HepG2 (cell line): ENCODE results near the gene PCSK2. TPM values are rescaled to one million over a fixed set of nuclear protein-coding genes. Genes with fewer than 3 reads are reported as not detected.

Experiments
- HDAC6 ChIP-seq: fragments of 200-600 bp; sonication (generic); IDR thresholded peaks from 2 replicates; pipeline ENCODE4 v1.7.0; 2017; ENCODE audit warnings: mild to moderate bottlenecking, antibody characterized with exemption, low read length, low read depth
- HINFP ChIP-seq: sonication (generic); formaldehyde crosslinking; IDR thresholded peaks from 2 replicates; pipeline ENCODE4 v1.4.0; 2020; ENCODE audit warnings: low read depth, mild to moderate bottlenecking, missing genetic modification reagents
- KLF11 ChIP-seq: IDR thresholded peaks from 2 replicates; pipeline ENCODE4 v1.6.1; 2016; ENCODE audit warnings: missing compliant biosample characterization
- MYNN ChIP-seq: sonication (generic); formaldehyde crosslinking; IDR thresholded peaks from 2 replicates; pipeline ENCODE4 v1.4.0; 2020; ENCODE audit warnings: mild to moderate bottlenecking, low read depth, missing genetic modification reagents
- NFIB ChIP-seq: sonication (generic); formaldehyde crosslinking; IDR thresholded peaks from 2 replicates; pipeline ENCODE4 v1.9.0; 2021; ENCODE audit warnings: missing genetic modification reagents, mild to moderate bottlenecking, borderline replicate concordance
- PCBP2 ChIP-seq: fragments of 200-400 bp; formaldehyde crosslinking; optimal IDR thresholded peaks from 2 replicates; pipeline ENCODE3; 2018; ENCODE audit warnings: low read length, low read depth; ENCODE audit not compliant: poor library complexity, severe bottlenecking
- PHF5A ChIP-seq: IDR thresholded peaks from one replicate; pipeline ENCODE4 v1.6.1; 2018; ENCODE audit warnings: low read depth, missing genetic modification reagents; ENCODE audit not compliant: unreplicated experiment
- PHF8 ChIP-seq: sonication (generic); formaldehyde crosslinking; IDR thresholded peaks from 2 replicates; pipeline ENCODE4 v1.5.0; 2020; ENCODE audit warnings: missing genetic modification reagents
- YEATS4 ChIP-seq: sonication (generic); formaldehyde crosslinking; IDR thresholded peaks from 2 replicates; pipeline ENCODE4 v1.4.0; 2020; ENCODE audit warnings: missing genetic modification reagents, borderline replicate concordance
- ZBTB4 ChIP-seq: sonication (generic); formaldehyde crosslinking; IDR thresholded peaks from 2 replicates; pipeline ENCODE4 v1.4.0; 2020; ENCODE audit warnings: missing genetic modification reagents, mild to moderate bottlenecking, borderline replicate concordance
- ZHX2 ChIP-seq, 2 experiments: sonication (generic) in 1 of 2; formaldehyde crosslinking in 1 of 2; IDR thresholded peaks; 2 replicates each; pipeline versions ENCODE4 v1.6.1 to v1.9.0; 2014 to 2022; ENCODE audit warnings: antibody characterized with exemption in 1 of 2, borderline replicate concordance in 1 of 2, inconsistent platforms in 1 of 2, low read depth in 1 of 2, missing genetic modification reagents in 1 of 2
- ZNF619 ChIP-seq: sonication (generic); formaldehyde crosslinking; IDR thresholded peaks from 2 replicates; pipeline ENCODE4 v1.4.0; 2020; ENCODE audit warnings: mild to moderate bottlenecking, missing genetic modification reagents
- ZNF674 ChIP-seq: sonication (generic); formaldehyde crosslinking; IDR thresholded peaks from 2 replicates; pipeline ENCODE4 v1.5.0; 2020; ENCODE audit warnings: low read depth, mild to moderate bottlenecking, missing genetic modification reagents
- ZSCAN9 ChIP-seq: IDR thresholded peaks from 2 replicates; pipeline ENCODE4 v1.6.1; 2016; ENCODE audit warnings: borderline replicate concordance
- polyA plus RNA-seq, 8 experiments: library from polyadenylated mRNA; depleted of rRNA in 3 of 8; stranded (reverse) in 7 of 8; unstranded in 1 of 8; fragments of >200 nt; fragmentation: Illumina TruSeq in 4 of 8; extraction: Trizol in 4 of 8; gene quantifications; 2 replicates each; pipeline versions ENCODE4 v1.2.1 to v1.2.3, GENCODE V29; 2011 to 2016; ENCODE audit warnings: low read depth in 4 of 8, missing spikeins in 1 of 8, mixed read lengths in 1 of 8; ENCODE audit not compliant: insufficient read depth in 1 of 8
- total RNA-seq, 5 experiments: library from RNA; depleted of rRNA; stranded (reverse); fragments of >200 nt; fragmentation: Illumina TruSeq; extraction: Trizol; gene quantifications; 2 replicates each; pipeline ENCODE4 v1.2.3, GENCODE V29; 2016; ENCODE audit warnings: low read depth in 1 of 5

The PCSK2 gene
- total and polyA plus RNA-seq, 2 of the 13 experiments (the other 11 are each of a cell fraction or from before 2014, with no cell fraction given), result not detected

DNA sequence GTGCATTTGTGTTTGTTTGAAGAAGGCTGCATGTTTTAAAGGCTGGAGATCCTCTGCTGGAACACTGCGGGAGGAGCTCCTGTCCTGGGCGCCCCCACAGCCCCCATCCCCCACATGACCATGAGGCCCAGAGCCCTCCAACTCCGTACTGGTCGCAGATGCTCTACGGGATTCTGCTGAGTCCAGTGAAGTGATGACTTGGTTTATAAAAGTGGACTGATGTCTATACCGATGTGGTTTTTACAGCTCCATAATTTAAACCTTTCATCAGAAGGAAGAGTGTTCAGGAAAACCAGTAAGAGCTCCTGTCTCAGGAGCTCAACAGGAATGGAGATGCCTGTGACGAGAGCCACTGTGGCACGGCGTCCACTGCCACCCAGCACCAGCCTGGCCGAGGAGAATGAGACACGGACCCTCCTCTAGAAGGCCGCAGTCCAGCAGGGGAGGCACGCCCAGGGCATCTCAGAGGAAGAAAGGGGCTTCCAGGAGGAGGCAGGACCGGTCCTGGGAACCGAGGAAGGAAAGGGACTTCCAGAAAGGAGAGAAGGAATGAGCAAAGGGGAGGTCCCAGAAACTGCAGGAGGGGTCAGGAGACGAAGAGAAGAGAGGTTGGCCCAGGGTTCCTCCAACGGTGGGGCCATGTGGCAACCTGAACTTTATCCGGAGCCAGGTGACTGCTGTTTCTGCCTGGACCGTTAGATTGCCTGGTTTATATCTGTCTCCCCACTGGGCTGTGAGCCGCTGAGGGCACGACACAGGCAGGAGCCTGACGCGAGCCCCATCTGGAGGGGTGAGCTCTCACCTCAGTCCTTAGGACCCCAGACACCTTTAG, 277.4 kb downstream of the PCSK2 start (continued):
- TF ChIP-seq ZBTB4 (no peak), PHF8 (CRISPR knock-in tag) (no peak), ZSCAN9 (CRISPR knock-in tag) (no peak), NFIB (CRISPR knock-in tag) (no peak), ZHX2 (IDR thresholded peaks at IDR 0.05; ENCODE audit: low read depth) (no peak), ZHX2 (CRISPR knock-in tag; IDR thresholded peaks at IDR 0.05; ENCODE audit: borderline replicate concordance) (no peak), PCBP2 (no peak), MYNN (CRISPR knock-in tag) (no peak), KLF11 (CRISPR knock-in tag) (no peak), ZNF619 (0 out of 2 replicates have a peak, but pooled peaks have one; percentile 20), ZNF674 (CRISPR knock-in tag) (no peak), PHF5A (CRISPR knock-in tag) (no peak), HDAC6 (no peak), HINFP (0 out of 2 replicates have a peak, but pooled peaks have one; percentile 14), YEATS4 (CRISPR knock-in tag) (no peak)
